Measurements from ENCODE around the gene SAMSN1.

DNA sequence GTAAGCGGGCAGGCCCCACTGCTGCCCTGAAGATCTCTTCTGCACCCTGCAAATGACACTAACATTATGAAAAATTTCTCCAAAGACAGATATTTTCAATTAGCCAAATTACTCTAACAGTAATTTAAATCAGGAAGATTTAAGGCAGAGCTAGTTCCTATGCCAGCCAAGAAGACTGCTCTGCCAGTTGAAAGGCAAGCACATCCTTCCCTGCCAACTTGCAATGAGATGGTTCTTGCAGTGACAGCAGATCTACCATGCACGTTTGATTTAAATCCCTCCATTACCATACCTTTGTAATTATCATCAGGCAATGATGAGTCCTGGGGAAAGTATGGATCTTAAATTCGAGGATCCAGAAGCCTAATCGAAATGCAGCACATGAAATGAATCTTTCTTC is 76.5 kb downstream of the SAMSN1 start:
- TF ChIP-seq, protein P1, sequence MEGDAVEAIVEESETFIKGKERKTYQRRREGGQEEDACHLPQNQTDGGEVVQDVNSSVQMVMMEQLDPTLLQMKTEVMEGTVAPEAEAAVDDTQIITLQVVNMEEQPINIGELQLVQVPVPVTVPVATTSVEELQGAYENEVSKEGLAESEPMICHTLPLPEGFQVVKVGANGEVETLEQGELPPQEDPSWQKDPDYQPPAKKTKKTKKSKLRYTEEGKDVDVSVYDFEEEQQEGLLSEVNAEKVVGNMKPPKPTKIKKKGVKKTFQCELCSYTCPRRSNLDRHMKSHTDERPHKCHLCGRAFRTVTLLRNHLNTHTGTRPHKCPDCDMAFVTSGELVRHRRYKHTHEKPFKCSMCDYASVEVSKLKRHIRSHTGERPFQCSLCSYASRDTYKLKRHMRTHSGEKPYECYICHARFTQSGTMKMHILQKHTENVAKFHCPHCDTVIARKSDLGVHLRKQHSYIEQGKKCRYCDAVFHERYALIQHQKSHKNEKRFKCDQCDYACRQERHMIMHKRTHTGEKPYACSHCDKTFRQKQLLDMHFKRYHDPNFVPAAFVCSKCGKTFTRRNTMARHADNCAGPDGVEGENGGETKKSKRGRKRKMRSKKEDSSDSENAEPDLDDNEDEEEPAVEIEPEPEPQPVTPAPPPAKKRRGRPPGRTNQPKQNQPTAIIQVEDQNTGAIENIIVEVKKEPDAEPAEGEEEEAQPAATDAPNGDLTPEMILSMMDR (IDR thresholded peaks at IDR 0.05): no peak
- TF ChIP-seq POLR2A (IDR thresholded peaks at IDR 0.05) (no peak), POLR2AphosphoS5 (IDR thresholded peaks at IDR 0.05) (no peak)
